GM21367 (cell line): ENCODE measurements around the gene ARHGEF7.

Experiments used
- ATAC-seq: cut with Tn5 transposase; IDR thresholded peaks from one replicate; pipeline ENCODE4 v1.9.1; 2021; ENCODE audit not compliant: unreplicated experiment

ARHGEF7 gene

GRCh38 chr13:111337741-111338140 lies 222.6 kb downstream of the ARHGEF7 start:
- ATAC-seq = no peak

- ATAC-seq = no peak
These were observed 223.7 kb downstream of the ARHGEF7 start for GRCh38 chr13:111338841-111339240.

- ATAC-seq = no peak
These were observed 224.4 kb downstream of the ARHGEF7 start for GRCh38 chr13:111339366-111340143.

GRCh38 chr13:111341886-111342285 lies 226.8 kb downstream of the ARHGEF7 start:
- no peak for ATAC-seq

- ATAC-seq = no peak
These were observed 227.6 kb downstream of the ARHGEF7 start for GRCh38 chr13:111342721-111343120.

- ATAC-seq = no peak
These were observed 228.2 kb downstream of the ARHGEF7 start for GRCh38 chr13:111343186-111343805.

- no peak for ATAC-seq
These were observed 229.5 kb downstream of the ARHGEF7 start for GRCh38 chr13:111344471-111345191.

GRCh38 chr13:111345682-111346081 lies 230.6 kb downstream of the ARHGEF7 start:
- no peak for ATAC-seq

- no peak for ATAC-seq
These were observed 231.1 kb downstream of the ARHGEF7 start for GRCh38 chr13:111346101-111346680.

- no peak for ATAC-seq
These were observed 232.3 kb downstream of the ARHGEF7 start for GRCh38 chr13:111347438-111347837.

GRCh38 chr13:111353508-111353907 lies 238.4 kb downstream of the ARHGEF7 start:
- no peak for ATAC-seq

GRCh38 chr13:111354789-111355188 lies 239.7 kb downstream of the ARHGEF7 start:
- no peak for ATAC-seq
